DND-41 (cell line): ENCODE data around the gene MID2.
"Not testable (repeated sequence)": the region's sequence is repeated elsewhere in the genome, so short reads cannot be mapped to it uniquely, and the experiment has no call there.

Experiments
- ATAC-seq: fragments of 200-7000 bp; cut with Tn5 transposase; 3 replicates; pipeline ENCODE4 v1.9.1; 2021; ENCODE audit warnings: low read depth; ENCODE audit not compliant: insufficient read depth
- DNase-seq: peaks from one replicate; pipeline ENCODE4 v3.0.0-alpha.2; 2020
- H2AFZ ChIP-seq: 2 replicates; pipeline ENCODE4 v1.6.0; 2012; ENCODE audit warnings: low read depth, low read length
- H3K27ac ChIP-seq: 2 replicates; pipeline ENCODE4 v1.5.1; 2012; ENCODE audit warnings: low read length, inconsistent platforms
- H3K27me3 ChIP-seq: fragments of 200-600 bp; sonication (generic); 2 replicates; pipeline ENCODE4 v1.6.0; 2012; ENCODE audit warnings: low read length, mild to moderate bottlenecking, inconsistent platforms; ENCODE audit not compliant: insufficient read depth, poor library complexity
- H3K36me3 ChIP-seq: 2 replicates; pipeline ENCODE4 v1.5.1; 2012; ENCODE audit warnings: low read length, inconsistent platforms; ENCODE audit not compliant: insufficient read depth
- H3K4me1 ChIP-seq: 2 replicates; pipeline ENCODE4 v1.5.1; 2012; ENCODE audit warnings: mild to moderate bottlenecking, low read length; ENCODE audit not compliant: insufficient read depth
- H3K4me2 ChIP-seq: 2 replicates; pipeline ENCODE4 v1.6.0; 2012; ENCODE audit warnings: mild to moderate bottlenecking, moderate library complexity, low read length, inconsistent platforms; ENCODE audit not compliant: insufficient read depth
- H3K4me3 ChIP-seq, 2 experiments: fragments of 200-600 bp in 1 of 2; shearing (Covaris generic) in 1 of 2; 2 replicates each; pipeline ENCODE4 v1.5.1; 2012 to 2016; ENCODE audit warnings: inconsistent platforms in 2 of 2, low read length in 2 of 2, mild to moderate bottlenecking in 2 of 2, low read depth in 1 of 2, moderate library complexity in 1 of 2
- H3K79me2 ChIP-seq: 2 replicates; pipeline ENCODE4 v1.6.0; 2012; ENCODE audit warnings: low read length, inconsistent platforms; ENCODE audit not compliant: insufficient read depth
- H3K9ac ChIP-seq: 2 replicates; pipeline ENCODE4 v1.6.0; 2012; ENCODE audit warnings: low read depth, mild to moderate bottlenecking, inconsistent platforms, low read length, moderate library complexity
- H3K9me3 ChIP-seq: 2 replicates; pipeline ENCODE4 v1.5.1; 2012; ENCODE audit warnings: low read length, moderate library complexity, mild to moderate bottlenecking, inconsistent platforms; ENCODE audit not compliant: insufficient read depth, severe bottlenecking
- H4K20me1 ChIP-seq: 2 replicates; pipeline ENCODE4 v1.6.0; 2012; ENCODE audit warnings: low read length; ENCODE audit not compliant: insufficient read depth
- EZH2 ChIP-seq: IDR thresholded peaks from 3 replicates; pipeline ENCODE4 v1.6.1; 2012; ENCODE audit warnings: borderline replicate concordance, low read depth, mild to moderate bottlenecking, moderate library complexity, low read length, inconsistent platforms; ENCODE audit not compliant: severe bottlenecking
- TF ChIP-seq, protein P1 (sequence below): IDR thresholded peaks from 2 replicates; pipeline ENCODE4 v1.5.1; 2012; ENCODE audit warnings: borderline replicate concordance, low read length, moderate library complexity, mild to moderate bottlenecking; ENCODE audit not compliant: poor library complexity, severe bottlenecking; ENCODE audit errors: extremely low read depth

MID2 gene

GRCh38 chrX:107780525-107780924, 45.1 kb upstream of the MID2 start:
- Histone ChIP-seq H3K27ac (no peak overlapping the region), H3K36me3 (no peaks in the 10 kb centered on the region), H3K4me1 (no peaks in the 10 kb centered on the region), H4K20me1 (no peaks in the 10 kb centered on the region), H3K4me3 (no peak overlapping the region), H3K79me2 (no peaks in the 10 kb centered on the region), H3K9me3 (no peaks in the 10 kb centered on the region), H3K27me3 (no peaks in the 10 kb centered on the region), H3K9ac (no peak overlapping the region), H3K4me2 (no peak overlapping the region), H2AFZ (no peak overlapping the region)
- TF ChIP-seq, protein P1, sequence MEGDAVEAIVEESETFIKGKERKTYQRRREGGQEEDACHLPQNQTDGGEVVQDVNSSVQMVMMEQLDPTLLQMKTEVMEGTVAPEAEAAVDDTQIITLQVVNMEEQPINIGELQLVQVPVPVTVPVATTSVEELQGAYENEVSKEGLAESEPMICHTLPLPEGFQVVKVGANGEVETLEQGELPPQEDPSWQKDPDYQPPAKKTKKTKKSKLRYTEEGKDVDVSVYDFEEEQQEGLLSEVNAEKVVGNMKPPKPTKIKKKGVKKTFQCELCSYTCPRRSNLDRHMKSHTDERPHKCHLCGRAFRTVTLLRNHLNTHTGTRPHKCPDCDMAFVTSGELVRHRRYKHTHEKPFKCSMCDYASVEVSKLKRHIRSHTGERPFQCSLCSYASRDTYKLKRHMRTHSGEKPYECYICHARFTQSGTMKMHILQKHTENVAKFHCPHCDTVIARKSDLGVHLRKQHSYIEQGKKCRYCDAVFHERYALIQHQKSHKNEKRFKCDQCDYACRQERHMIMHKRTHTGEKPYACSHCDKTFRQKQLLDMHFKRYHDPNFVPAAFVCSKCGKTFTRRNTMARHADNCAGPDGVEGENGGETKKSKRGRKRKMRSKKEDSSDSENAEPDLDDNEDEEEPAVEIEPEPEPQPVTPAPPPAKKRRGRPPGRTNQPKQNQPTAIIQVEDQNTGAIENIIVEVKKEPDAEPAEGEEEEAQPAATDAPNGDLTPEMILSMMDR = no peak
- TF ChIP-seq EZH2 = no peak
- ATAC-seq (no peak), DNase-seq (no peak)

DNA sequence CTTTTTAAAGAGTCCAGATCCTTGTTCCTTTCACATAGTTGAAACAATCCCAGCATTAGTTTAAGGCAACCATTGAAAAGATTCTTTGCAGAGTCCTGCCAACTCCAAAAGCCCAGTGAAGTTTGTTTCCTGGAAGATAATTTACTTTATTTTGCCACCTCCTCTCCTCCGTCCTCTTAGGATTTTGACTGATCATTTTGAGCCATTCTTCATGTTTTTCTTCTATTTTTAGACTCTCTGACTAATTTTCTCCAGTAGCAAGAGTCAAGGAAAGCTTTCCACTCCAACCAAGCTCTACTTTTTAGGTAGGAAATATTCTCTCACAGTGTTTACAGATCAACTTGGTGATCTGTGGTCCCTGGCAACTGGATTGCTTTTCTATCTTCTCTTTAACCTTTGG, 37.8 kb upstream of the MID2 start:
- Histone ChIP-seq H3K27ac (no peak overlapping the region), H3K4me3 (no peak overlapping the region), H3K36me3 (no peaks in the 10 kb centered on the region), H3K79me2 (no peaks in the 10 kb centered on the region), H3K9ac (no peak overlapping the region), H3K9me3 (no peaks in the 10 kb centered on the region), H3K4me2 (no peak overlapping the region), H2AFZ (no peak overlapping the region), H3K4me1 (no peaks in the 10 kb centered on the region), H3K27me3 (no peaks in the 10 kb centered on the region), H4K20me1 (no peaks in the 10 kb centered on the region)
- DNase-seq = no peak
- ATAC-seq = no peak
- TF ChIP-seq, protein P1 = no peak
- no peak for TF ChIP-seq EZH2

DNA sequence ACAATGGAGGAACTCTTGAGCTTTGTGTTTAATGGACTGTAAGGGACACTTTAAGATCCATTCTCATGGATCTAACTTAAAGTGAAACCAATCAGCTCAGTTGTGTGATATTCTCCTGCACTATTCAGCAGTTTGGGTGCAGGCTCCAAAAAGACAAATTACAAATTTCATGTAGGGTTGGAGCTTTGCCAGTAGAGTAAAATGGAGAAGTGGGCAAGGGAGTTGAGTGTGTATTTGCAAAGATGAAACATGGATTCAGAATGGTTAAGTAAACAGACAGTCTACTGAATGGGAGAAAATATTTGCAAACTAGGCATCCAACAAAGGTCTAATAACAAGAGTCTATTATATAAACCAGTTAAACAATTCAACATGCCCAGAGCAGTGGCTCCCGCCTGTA, 21.2 kb upstream of the MID2 start:
- Histone ChIP-seq H2AFZ (no peak overlapping the region), H3K36me3 (no peaks in the 10 kb centered on the region), H3K27me3 (no peaks in the 10 kb centered on the region), H3K27ac (no peak overlapping the region), H3K9ac (no peak overlapping the region), H3K9me3 (no peaks in the 10 kb centered on the region), H4K20me1 (no peaks in the 10 kb centered on the region), H3K4me3 (no peak overlapping the region), H3K4me2 (no peak overlapping the region), H3K4me1 (no peaks in the 10 kb centered on the region), H3K79me2 (no peaks in the 10 kb centered on the region)
- no peak for TF ChIP-seq EZH2
- TF ChIP-seq, protein P1 = no peak
- DNase-seq = no peak
- no peak for ATAC-seq

- TF ChIP-seq, protein P1 = no peak
- no peak for TF ChIP-seq EZH2
- Histone ChIP-seq H3K4me1 (no peaks in the 10 kb centered on the region), H3K4me3 (no peak overlapping the region), H3K9me3 (no peaks in the 10 kb centered on the region), H4K20me1 (no peaks in the 10 kb centered on the region), H2AFZ (no peak overlapping the region), H3K27me3 (no peaks in the 10 kb centered on the region), H3K36me3 (no peaks in the 10 kb centered on the region), H3K4me2 (no peak overlapping the region), H3K9ac (no peak overlapping the region), H3K79me2 (no peaks in the 10 kb centered on the region), H3K27ac (no peak overlapping the region)
- ATAC-seq (no peak), DNase-seq (no peak)
Measured at GRCh38 chrX:107805179-107805578, 20.5 kb upstream of the MID2 start.

GRCh38 chrX:107810053-107810452, 15.6 kb upstream of the MID2 start:
- not testable (repeated sequence) for H3K4me3 ChIP-seq, H3K4me2 ChIP-seq, H3K9me3 ChIP-seq, H3K79me2 ChIP-seq, H4K20me1 ChIP-seq, H3K36me3 ChIP-seq, H2AFZ ChIP-seq, H3K27ac ChIP-seq, DNase-seq, H3K27me3 ChIP-seq, H3K9ac ChIP-seq, ATAC-seq, H3K4me1 ChIP-seq
